Skeletal muscle tissue (tissue), 4 donors: ENCODE results near the gene TPGS1. TPM values are rescaled to one million over a fixed set of nuclear protein-coding genes. Genes with fewer than 3 reads are reported as not detected.
"Not testable (repeated sequence)": the region's sequence is repeated elsewhere in the genome, so short reads cannot be mapped to it uniquely, and the experiment has no call there.

ENCODE experiments used
- H3K27ac ChIP-seq: one replicate; pipeline ENCODE4 v1.7.0; 2013; ENCODE audit warnings: mild to moderate bottlenecking, low read depth, low read length, inconsistent platforms
- H3K27me3 ChIP-seq, 3 donors: one replicate each; pipeline ENCODE4 v1.7.0; 2013; ENCODE audit warnings: low read length in 3 of 3; ENCODE audit not compliant: control insufficient read depth in 3 of 3, insufficient read depth in 3 of 3
- H3K36me3 ChIP-seq, 3 donors: one replicate each; pipeline ENCODE4 v1.7.0; 2013; ENCODE audit warnings: low read length in 3 of 3; ENCODE audit not compliant: control insufficient read depth in 3 of 3, insufficient read depth in 3 of 3
- H3K4me1 ChIP-seq, 3 donors: one replicate each; pipeline ENCODE4 v1.7.0; 2013; ENCODE audit warnings: low read length in 3 of 3, mild to moderate bottlenecking in 3 of 3; ENCODE audit not compliant: control insufficient read depth in 3 of 3, insufficient read depth in 3 of 3
- H3K4me3 ChIP-seq, 3 donors: one replicate each; pipeline ENCODE4 v1.7.0; 2013; ENCODE audit warnings: low read length in 3 of 3
- H3K9ac ChIP-seq, 3 donors: one replicate each; pipeline ENCODE4 v1.7.0; 2013; ENCODE audit warnings: low read length in 3 of 3, mild to moderate bottlenecking in 3 of 3, moderate library complexity in 2 of 3, low read depth in 1 of 3
- H3K9me3 ChIP-seq, 3 donors: one replicate each; pipeline ENCODE4 v1.7.0; 2013; ENCODE audit warnings: low read length in 3 of 3; ENCODE audit not compliant: control insufficient read depth in 3 of 3
- total RNA-seq: library from RNA; depleted of rRNA; stranded (reverse); fragments of >200 nt; gene quantifications from one replicate; pipeline ENCODE4 v1.2.3, GENCODE V29; 2014
- donor health status: Osteomylitis.

The TPGS1 gene
- total RNA-seq, 1 donor from 2014 or later, result 24.5 TPM

- peaks cover 10 to 18% (median 16%) of the 10 kb centered on the region in 3 donors for H3K4me1 ChIP-seq
- H3K36me3 ChIP-seq, result no peaks in the 10 kb centered on the region
- H3K9ac ChIP-seq, result no peak overlapping the region
- H3K27ac ChIP-seq, result no peak overlapping the region
- H3K4me3 ChIP-seq, result no peak overlapping the region
- H3K27me3 ChIP-seq, result peaks cover 3 to 5% (median 5%) of the 10 kb centered on the region in 3 donors
- no peaks in the 10 kb centered on the region for H3K9me3 ChIP-seq
These were observed 28.9 kb upstream of the TPGS1 start for GRCh38 chr19:478236-478903.

GRCh38 chr19:478976-479375 is 28.3 kb upstream of the TPGS1 start:
- Histone ChIP-seq H3K4me1 (peaks cover 10 to 18% (median 16%) of the 10 kb centered on the region in 3 donors), H3K27ac (no peak overlapping the region), H3K4me3 (no peak overlapping the region), H3K36me3 (no peaks in the 10 kb centered on the region), H3K9ac (peak overlapping the region in 1 of 3 donors; percentile 20), H3K27me3 (peaks cover 5 to 10% (median 8%) of the 10 kb centered on the region in 3 donors), H3K9me3 (no peaks in the 10 kb centered on the region)

- Histone ChIP-seq H3K4me1 (peaks cover 4 to 10% (median 7%) of the 10 kb centered on the region in 3 donors), H3K27me3 (peaks cover 9 to 16% (median 15%) of the 10 kb centered on the region in 3 donors), H3K4me3 (peak overlapping the region; percentile 58 to 66 (median 63)), H3K9me3 (no peaks in the 10 kb centered on the region), H3K36me3 (no peaks in the 10 kb centered on the region), H3K9ac (peak overlapping the region in 1 of 3 donors; percentile 62), H3K27ac (no peak overlapping the region)
These were observed 27.1 kb upstream of the TPGS1 start for GRCh38 chr19:480016-480855.

DNA sequence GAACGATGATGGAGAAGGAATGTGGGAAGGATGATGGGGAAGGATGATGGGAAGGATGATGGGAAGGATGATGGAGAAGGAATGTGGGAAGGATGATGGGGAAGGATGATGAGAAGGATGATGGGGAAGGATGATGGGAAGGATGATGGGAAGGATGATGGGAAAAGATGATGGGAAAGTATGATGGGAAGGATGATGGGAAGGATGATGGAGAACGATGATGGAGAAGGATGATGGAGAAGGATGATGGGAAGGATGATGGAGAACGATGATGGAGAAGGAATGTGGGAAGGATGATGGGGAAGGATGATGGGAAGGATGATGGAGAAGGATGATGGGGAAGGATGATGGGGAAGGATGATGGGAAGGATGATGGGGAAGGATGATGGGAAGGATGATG is 26.2 kb upstream of the TPGS1 start:
- H3K4me1 ChIP-seq, H3K9ac ChIP-seq, H3K36me3 ChIP-seq, H3K27ac ChIP-seq, H3K4me3 ChIP-seq, H3K9me3 ChIP-seq: not testable (repeated sequence)
- peaks cover 13 to 25% (median 21%) of the 10 kb centered on the region in 3 donors for H3K27me3 ChIP-seq

- H3K27ac ChIP-seq, result no peak overlapping the region
- H3K4me3 ChIP-seq, result no peak overlapping the region
- no peak overlapping the region for H3K9ac ChIP-seq
- H3K9me3 ChIP-seq, result no peaks in the 10 kb centered on the region
- peaks cover 5 to 6% (median 6%) of the 10 kb centered on the region in 3 donors for H3K4me1 ChIP-seq
- no peaks in the 10 kb centered on the region for H3K36me3 ChIP-seq
- H3K27me3 ChIP-seq, result peaks cover 13 to 26% (median 25%) of the 10 kb centered on the region in 3 donors
These were observed 24.9 kb upstream of the TPGS1 start for GRCh38 chr19:482186-483041.

- Histone ChIP-seq H3K9me3 (no peaks in the 10 kb centered on the region), H3K27me3 (peaks cover 13 to 26% (median 26%) of the 10 kb centered on the region in 3 donors), H3K4me3 (no peak overlapping the region), H3K4me1 (peaks cover 5 to 9% (median 6%) of the 10 kb centered on the region in 3 donors), H3K36me3 (no peaks in the 10 kb centered on the region), H3K27ac (no peak overlapping the region), H3K9ac (no peak overlapping the region)
These were observed 23.8 kb upstream of the TPGS1 start for GRCh38 chr19:483332-484072.

- H3K36me3 ChIP-seq, result no peaks in the 10 kb centered on the region
- no peak overlapping the region for H3K4me3 ChIP-seq
- no peak overlapping the region for H3K9ac ChIP-seq
- H3K9me3 ChIP-seq, result no peaks in the 10 kb centered on the region
- H3K27me3 ChIP-seq, result peaks cover 13 to 26% (median 26%) of the 10 kb centered on the region in 3 donors
- H3K4me1 ChIP-seq, result peaks cover 6 to 10% (median 6%) of the 10 kb centered on the region in 3 donors
- H3K27ac ChIP-seq, result no peak overlapping the region
These were observed 22.8 kb upstream of the TPGS1 start for GRCh38 chr19:484494-484893.

- Histone ChIP-seq H3K9ac (peak overlapping the region in 1 of 3 donors; percentile 25), H3K27ac (no peak overlapping the region)
These were observed 22.2 kb upstream of the TPGS1 start for GRCh38 chr19:485077-485476.

GRCh38 chr19:485583-486236 is 21.6 kb upstream of the TPGS1 start:
- Histone ChIP-seq H3K9me3 (no peaks in the 10 kb centered on the region), H3K9ac (peak overlapping the region in 1 of 3 donors; percentile 25), H3K36me3 (no peaks in the 10 kb centered on the region), H3K4me1 (peaks cover 3 to 13% (median 12%) of the 10 kb centered on the region in 3 donors), H3K27me3 (peaks cover 13 to 26% (median 26%) of the 10 kb centered on the region in 3 donors), H3K27ac (no peak overlapping the region), H3K4me3 (no peak overlapping the region)

More at GRCh38 chr19:485077-485476, 22.2 kb upstream of the TPGS1 start:
- Histone ChIP-seq H3K9me3 (no peaks in the 10 kb centered on the region), H3K4me3 (no peak overlapping the region), H3K36me3 (no peaks in the 10 kb centered on the region), H3K4me1 (peaks cover 4 to 11% (median 9%) of the 10 kb centered on the region in 3 donors), H3K27me3 (peaks cover 13 to 26% (median 26%) of the 10 kb centered on the region in 3 donors)
